GM18858 (cell line): ENCODE data around the gene NRXN3.

Experiments
- ATAC-seq: cut with Tn5 transposase; IDR thresholded peaks from one replicate; pipeline ENCODE4 v1.9.1; 2021; ENCODE audit not compliant: unreplicated experiment

The NRXN3 gene

GRCh38 chr14:78170203-78170602, at the start of gene NRXN3:
Gene NRXN3 (plus strand): TSS chr14:78170373. CDS start chr14:78243094, 72,721 bp downstream.
- ATAC-seq: no peak

- no peak for ATAC-seq
Measured at GRCh38 chr14:78122436-78122835, 47.7 kb upstream of the NRXN3 start.

- no peak for ATAC-seq
Measured at GRCh38 chr14:78123650-78124253, 46.4 kb upstream of the NRXN3 start.

DNA sequence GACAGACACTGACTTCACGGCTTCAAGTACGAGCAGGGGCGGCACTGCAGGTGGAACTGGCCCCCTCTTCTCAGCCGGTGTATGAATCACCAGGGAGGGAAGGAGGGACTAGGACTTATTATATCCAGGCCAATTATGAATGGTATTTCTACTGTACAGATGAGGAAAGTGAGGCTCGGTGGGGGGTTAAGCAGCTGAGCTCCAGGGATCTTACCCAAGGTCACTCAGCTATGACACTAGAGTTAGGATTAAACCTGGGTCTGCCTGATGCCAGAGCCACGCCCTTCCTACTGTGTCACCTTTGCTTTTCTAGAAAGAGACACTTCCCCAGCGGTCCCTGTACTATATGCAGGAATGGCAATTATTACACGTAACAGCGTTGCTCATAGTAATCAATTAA, 42.2 kb upstream of the NRXN3 start:
- ATAC-seq: no peak

- ATAC-seq: no peak
Measured at GRCh38 chr14:78129375-78129774, 40.8 kb upstream of the NRXN3 start.

GRCh38 chr14:78130356-78130755, 39.8 kb upstream of the NRXN3 start:
- no peak for ATAC-seq

DNA sequence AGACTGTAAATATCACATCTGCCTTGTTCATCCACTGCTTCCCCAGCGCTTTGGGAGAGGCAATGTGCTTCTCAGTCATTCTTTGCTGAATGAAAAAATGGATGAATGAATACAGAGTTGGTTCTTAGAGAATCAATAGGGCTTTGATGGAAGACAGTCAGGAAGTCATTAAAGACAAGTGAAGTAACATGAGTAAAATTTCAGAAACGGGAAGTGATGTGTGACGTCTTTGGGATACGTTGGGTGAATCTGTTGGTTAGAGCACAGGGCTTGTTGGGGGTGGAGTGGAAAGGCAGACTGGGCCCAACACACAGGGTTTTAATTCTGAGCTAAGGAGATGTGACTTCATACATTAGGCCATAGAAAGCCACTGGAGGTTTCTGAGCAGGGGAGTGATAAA, 39.0 kb upstream of the NRXN3 start:
- no peak for ATAC-seq

DNA sequence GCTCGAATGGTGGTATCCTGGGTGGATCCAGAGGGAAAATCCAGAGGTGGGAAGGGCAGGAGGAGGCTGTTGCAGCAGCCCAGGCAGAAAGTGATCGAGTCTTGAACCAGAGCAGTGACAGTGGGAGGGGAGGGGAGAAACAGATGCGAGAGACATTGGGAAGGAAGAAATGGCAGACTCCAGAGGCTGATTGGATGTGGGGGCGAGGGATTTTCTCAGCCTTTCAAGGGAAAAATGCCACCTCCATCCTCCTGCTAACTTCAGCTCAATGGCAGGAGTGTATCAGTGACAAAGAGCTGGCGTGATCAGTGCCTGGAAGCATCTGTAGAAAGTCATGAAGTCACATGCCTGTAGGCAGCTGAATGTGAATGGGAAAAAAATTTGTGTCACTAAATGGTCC, 38.6 kb upstream of the NRXN3 start:
- no peak for ATAC-seq

- no peak for ATAC-seq
Measured at GRCh38 chr14:78135450-78135891, 34.7 kb upstream of the NRXN3 start.

DNA sequence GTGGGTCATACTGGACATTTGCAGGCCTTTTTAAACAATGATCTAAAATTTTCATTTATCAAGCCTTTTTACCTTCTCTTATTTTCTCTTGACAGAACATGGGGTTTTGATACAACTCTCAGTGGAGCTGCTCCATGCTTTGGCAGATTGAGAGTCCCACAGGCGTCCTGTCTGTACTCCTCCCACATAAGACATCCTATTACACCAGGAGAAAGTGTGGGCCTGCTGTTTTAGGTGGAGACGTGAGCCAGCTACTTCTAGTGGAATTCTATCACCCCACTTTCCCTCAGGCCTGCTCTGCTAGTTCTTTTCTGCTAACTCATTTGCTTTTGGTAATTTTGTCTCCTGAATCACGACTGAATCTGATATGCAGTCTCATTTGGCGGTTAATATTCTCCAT, 33.5 kb upstream of the NRXN3 start:
- ATAC-seq: no peak

- no peak for ATAC-seq
Measured at GRCh38 chr14:78141590-78141989, 28.6 kb upstream of the NRXN3 start.

GRCh38 chr14:78142998-78143397, 27.2 kb upstream of the NRXN3 start:
- no peak for ATAC-seq

- no peak for ATAC-seq
Measured at GRCh38 chr14:78143489-78144145, 26.6 kb upstream of the NRXN3 start.

DNA sequence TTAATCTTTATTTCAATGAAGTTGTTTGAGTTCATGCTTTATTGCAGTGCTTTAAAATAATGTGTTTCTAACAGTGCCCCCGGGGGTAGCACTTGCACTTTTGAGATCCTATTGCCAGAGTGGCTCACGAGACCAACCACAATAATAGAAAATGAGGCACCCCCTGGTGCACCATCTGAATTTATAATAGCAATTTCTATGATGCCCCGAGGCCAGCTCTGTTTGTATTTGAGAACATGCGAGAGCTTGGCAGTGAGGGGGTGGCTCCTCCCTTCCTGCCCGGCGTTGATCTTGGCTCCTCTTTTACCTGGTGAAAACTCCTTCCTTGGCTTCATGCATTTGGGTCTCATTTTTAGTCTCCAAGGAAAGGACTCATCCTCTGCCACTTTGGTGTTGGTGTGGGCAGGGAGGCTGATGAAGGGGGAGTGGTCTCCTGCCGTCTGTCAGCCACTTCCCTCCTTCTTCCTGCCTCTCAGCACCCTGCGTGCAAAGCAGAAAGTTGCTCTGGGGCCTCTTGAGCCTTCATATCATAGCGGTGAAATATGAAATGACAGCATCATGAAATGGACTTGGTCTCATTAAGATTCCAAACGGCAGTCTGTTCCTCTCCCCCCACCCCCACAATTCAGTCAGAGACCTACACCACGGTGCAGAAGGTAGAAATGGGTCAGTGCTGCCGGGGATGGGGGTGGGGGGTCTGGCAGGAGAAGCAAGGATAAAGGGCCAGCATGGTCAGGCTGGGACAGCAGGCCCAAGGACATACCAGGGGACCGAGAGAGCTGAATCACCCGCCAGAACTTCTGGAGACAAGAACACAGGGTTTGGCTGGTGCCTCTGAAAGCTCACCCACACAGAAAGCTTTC, 17.7 kb upstream of the NRXN3 start:
- no peak for ATAC-seq

- ATAC-seq: no peak
Measured at GRCh38 chr14:78153064-78153341, 17.2 kb upstream of the NRXN3 start.

GRCh38 chr14:78154827-78155226, 15.3 kb upstream of the NRXN3 start:
- no peak for ATAC-seq

- no peak for ATAC-seq
Measured at GRCh38 chr14:78156196-78156595, 14.0 kb upstream of the NRXN3 start.

GRCh38 chr14:78157494-78158437, 12.4 kb upstream of the NRXN3 start:
- ATAC-seq: no peak

DNA sequence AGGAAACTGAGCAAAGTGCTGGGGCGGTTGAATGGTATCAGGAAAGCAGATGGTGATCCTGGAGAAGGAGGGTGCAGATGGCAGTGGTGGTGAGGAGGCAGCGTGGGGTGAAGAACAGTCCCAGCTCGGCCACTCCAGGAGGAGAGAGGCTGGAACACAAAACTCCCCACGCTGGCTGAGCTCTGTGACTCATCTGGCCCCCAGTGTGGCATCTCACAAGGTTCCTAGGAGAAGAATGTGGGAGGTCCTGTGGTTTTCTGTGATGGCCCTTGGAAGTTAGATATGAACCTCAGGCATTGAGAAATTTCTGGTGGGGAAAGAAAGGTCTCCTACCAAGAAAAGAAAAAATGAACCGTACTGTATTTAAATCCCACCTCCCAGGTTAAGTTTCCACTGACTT, 8.0 kb upstream of the NRXN3 start:
- no peak for ATAC-seq

DNA sequence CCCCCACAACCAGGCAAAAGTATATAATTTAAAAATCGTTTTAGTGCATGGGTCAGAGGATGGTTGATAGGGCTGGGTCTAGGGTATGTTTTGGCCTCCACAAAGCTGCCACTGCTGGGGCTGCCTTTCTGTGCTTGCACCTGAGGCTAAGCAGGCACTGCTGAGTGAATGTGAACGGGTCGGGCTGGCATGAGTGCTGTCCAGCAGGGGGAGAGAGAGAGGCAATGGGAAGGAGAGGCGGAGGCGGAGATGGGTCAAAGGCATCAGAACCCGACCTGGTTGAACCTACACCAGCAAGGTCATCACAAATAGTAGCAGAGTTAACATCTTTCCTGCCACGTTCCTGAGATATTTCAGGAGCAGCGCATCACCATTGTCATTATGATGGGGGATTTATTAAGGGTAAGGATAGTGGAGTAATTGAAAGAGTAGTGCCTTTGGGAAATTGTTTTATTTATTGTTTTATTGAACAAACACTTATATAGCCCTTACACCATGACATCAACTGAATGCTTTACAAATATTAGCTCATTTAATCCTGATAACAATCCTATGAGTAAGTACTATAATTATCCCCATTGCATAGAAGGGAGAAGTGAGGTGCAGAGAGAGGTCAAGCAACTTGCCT, 5.8 kb upstream of the NRXN3 start:
- ATAC-seq: no peak

DNA sequence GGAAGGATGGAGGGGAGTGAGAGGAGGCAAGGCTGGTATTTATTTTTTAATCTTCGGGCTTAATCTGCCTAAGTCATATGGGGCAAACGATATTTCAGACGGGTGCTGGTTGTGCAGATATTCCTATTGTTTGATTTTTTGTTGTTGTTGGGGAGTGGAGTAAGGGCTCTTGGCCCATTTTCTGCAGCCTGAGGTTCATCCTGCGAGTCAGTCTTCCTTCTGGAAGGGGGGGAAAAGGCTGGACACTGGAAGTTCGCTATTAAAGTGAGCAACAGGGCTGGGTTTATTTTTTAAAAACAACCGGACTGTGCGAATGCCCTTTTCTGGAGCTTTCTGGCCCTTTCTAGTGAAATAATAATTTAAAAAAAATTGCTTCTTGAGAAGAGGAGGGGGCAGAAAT, 2.3 kb downstream of the NRXN3 start:
- no peak for ATAC-seq
